WTC11 (cell line): ENCODE data around the gene ENO1. TPM values are rescaled to one million over a fixed set of nuclear protein-coding genes. Genes with fewer than 3 reads are reported as not detected.

Experiments
- ATAC-seq: fragments of 200-7000 bp; cut with Tn5 transposase; 2 replicates; pipeline ENCODE4 v1.10.0; 2021; ENCODE audit warnings: mild to moderate bottlenecking, moderate library complexity
- CTCF ChIA-PET: fragments of 300-600 bp; sonication (Branson Sonifier 250); formaldehyde crosslinking; loops from one replicate; lab custom pipeline; 2021; ENCODE audit warnings: antibody characterized with exemption; lab: Charles Lee
- POLR2A ChIA-PET: fragments of 350-600 bp; sonication (Branson Sonifier 250); formaldehyde crosslinking; loops from one replicate; lab custom pipeline; 2021; ENCODE audit warnings: antibody characterized with exemption; lab: Charles Lee
- DNase-seq: peaks from one replicate; pipeline ENCODE4 v3.0.0; 2021; ENCODE audit warnings: low spot score
- H3K27ac Mint-ChIP-seq: 2 replicates; pipeline ENCODE4 v1.8.0; 2021; ENCODE audit warnings: mixed read lengths
- H3K27me3 Mint-ChIP-seq: 2 replicates; pipeline ENCODE4 v1.8.0; 2021; ENCODE audit warnings: low read depth, mild to moderate bottlenecking, moderate library complexity, mixed read lengths
- H3K36me3 Mint-ChIP-seq: 2 replicates; pipeline ENCODE4 v1.8.0; 2021; ENCODE audit warnings: mixed read lengths
- H3K4me1 Mint-ChIP-seq: 2 replicates; pipeline ENCODE4 v1.8.0; 2022; ENCODE audit warnings: mixed read lengths
- H3K4me3 Mint-ChIP-seq: 2 replicates; pipeline ENCODE4 v1.8.0; 2021; ENCODE audit warnings: mild to moderate bottlenecking, moderate library complexity, mixed read lengths
- H3K9me3 Mint-ChIP-seq: 2 replicates; pipeline ENCODE4 v1.8.0; 2021; ENCODE audit warnings: mixed read lengths
- ESRRA ChIP-seq: sonication (generic); formaldehyde crosslinking; IDR thresholded peaks from 2 replicates; pipeline ENCODE4 v1.8.1; 2022; ENCODE audit warnings: mild to moderate bottlenecking, missing genetic modification reagents, borderline replicate concordance
- FOXK1 ChIP-seq: sonication (generic); formaldehyde crosslinking; IDR thresholded peaks from 2 replicates; pipeline ENCODE4 v1.8.0; 2022; ENCODE audit warnings: mild to moderate bottlenecking, moderate library complexity, missing genetic modification reagents
- HMGA2 ChIP-seq: fragments of 250-450 bp; sonication (Bioruptor Pico); IDR thresholded peaks from 2 replicates; pipeline ENCODE4 v1.4.0; 2021; ENCODE audit warnings: mild to moderate bottlenecking, moderate library complexity
- KAT7 ChIP-seq: sonication (generic); formaldehyde crosslinking; IDR thresholded peaks from 2 replicates; pipeline ENCODE4 v1.8.1; 2023; ENCODE audit warnings: missing genetic modification reagents, mild to moderate bottlenecking, borderline replicate concordance
- MYBL2 ChIP-seq: sonication (generic); formaldehyde crosslinking; IDR thresholded peaks from 2 replicates; pipeline ENCODE4 v1.8.1; 2023; ENCODE audit warnings: mild to moderate bottlenecking, moderate library complexity, missing genetic modification reagents
- NFE2L1 ChIP-seq: sonication (generic); formaldehyde crosslinking; IDR thresholded peaks from 2 replicates; pipeline ENCODE4 v1.8.1; 2023; ENCODE audit warnings: missing genetic modification reagents
- NFYB ChIP-seq: sonication (generic); formaldehyde crosslinking; conservative IDR thresholded peaks from 2 replicates; pipeline ENCODE4 v1.8.0; 2022; ENCODE audit warnings: low read depth, missing genetic modification reagents
- NR3C1 ChIP-seq: sonication (generic); formaldehyde crosslinking; conservative IDR thresholded peaks from 2 replicates; pipeline ENCODE4 v1.8.1; 2023; ENCODE audit warnings: low read depth, mild to moderate bottlenecking, missing genetic modification reagents
- PREB ChIP-seq: sonication (generic); formaldehyde crosslinking; IDR thresholded peaks from 2 replicates; pipeline ENCODE4 v1.8.1; 2022; ENCODE audit warnings: mild to moderate bottlenecking, missing genetic modification reagents, moderate library complexity, borderline replicate concordance
- PRRX2 ChIP-seq: fragments of 250-450 bp; sonication (Bioruptor Pico); IDR thresholded peaks from 2 replicates; pipeline ENCODE4 v1.8.0; 2021; ENCODE audit warnings: mild to moderate bottlenecking
- TCF7 ChIP-seq: sonication (generic); formaldehyde crosslinking; IDR thresholded peaks from 2 replicates; pipeline ENCODE4 v1.8.0; 2022; ENCODE audit warnings: mild to moderate bottlenecking, low read depth, missing genetic modification reagents, moderate library complexity
- TEAD1 ChIP-seq: sonication (generic); formaldehyde crosslinking; IDR thresholded peaks from 2 replicates; pipeline ENCODE4 v1.8.0; 2022; ENCODE audit warnings: mild to moderate bottlenecking, missing genetic modification reagents
- TP53 ChIP-seq: sonication (generic); formaldehyde crosslinking; IDR thresholded peaks from 2 replicates; pipeline ENCODE4 v1.8.1; 2023; ENCODE audit warnings: mild to moderate bottlenecking, missing genetic modification reagents
- ZMAT4 ChIP-seq: fragments of 250-450 bp; sonication (Bioruptor Pico); IDR thresholded peaks from 2 replicates; pipeline ENCODE4 v1.9.0; 2021; ENCODE audit warnings: mild to moderate bottlenecking
- ZNF138 ChIP-seq: sonication (generic); formaldehyde crosslinking; conservative IDR thresholded peaks from 2 replicates; pipeline ENCODE4 v1.8.1; 2022; ENCODE audit warnings: mild to moderate bottlenecking, moderate library complexity, missing genetic modification reagents
- ZNF416 ChIP-seq: fragments of 250-450 bp; sonication (Bioruptor Pico); IDR thresholded peaks from 2 replicates; pipeline ENCODE4 v1.9.0; 2021; ENCODE audit warnings: mild to moderate bottlenecking, inconsistent platforms
- ZNF512 ChIP-seq: sonication (generic); formaldehyde crosslinking; IDR thresholded peaks from 2 replicates; pipeline ENCODE4 v1.8.1; 2022; ENCODE audit warnings: missing genetic modification reagents, borderline replicate concordance
- total RNA-seq: library from RNA; stranded (reverse); gene quantifications from 3 replicates; pipeline ENCODE4 v1.2.3, GENCODE V29; 2021
- TF ChIP-seq, protein P1 (sequence below): sonication (generic); formaldehyde crosslinking; IDR thresholded peaks from 2 replicates; pipeline ENCODE4 v1.8.1; 2023; ENCODE audit warnings: mild to moderate bottlenecking, missing genetic modification reagents, moderate library complexity
- TF ChIP-seq, protein P2 (sequence below): fragments of 250-450 bp; sonication (Bioruptor Pico); conservative IDR thresholded peaks from 2 replicates; pipeline ENCODE4 v1.9.0; 2021; ENCODE audit warnings: mild to moderate bottlenecking

The ENO1 gene
- total RNA-seq, 1 experiment from 2014 or later, result 1,978 TPM

DNA sequence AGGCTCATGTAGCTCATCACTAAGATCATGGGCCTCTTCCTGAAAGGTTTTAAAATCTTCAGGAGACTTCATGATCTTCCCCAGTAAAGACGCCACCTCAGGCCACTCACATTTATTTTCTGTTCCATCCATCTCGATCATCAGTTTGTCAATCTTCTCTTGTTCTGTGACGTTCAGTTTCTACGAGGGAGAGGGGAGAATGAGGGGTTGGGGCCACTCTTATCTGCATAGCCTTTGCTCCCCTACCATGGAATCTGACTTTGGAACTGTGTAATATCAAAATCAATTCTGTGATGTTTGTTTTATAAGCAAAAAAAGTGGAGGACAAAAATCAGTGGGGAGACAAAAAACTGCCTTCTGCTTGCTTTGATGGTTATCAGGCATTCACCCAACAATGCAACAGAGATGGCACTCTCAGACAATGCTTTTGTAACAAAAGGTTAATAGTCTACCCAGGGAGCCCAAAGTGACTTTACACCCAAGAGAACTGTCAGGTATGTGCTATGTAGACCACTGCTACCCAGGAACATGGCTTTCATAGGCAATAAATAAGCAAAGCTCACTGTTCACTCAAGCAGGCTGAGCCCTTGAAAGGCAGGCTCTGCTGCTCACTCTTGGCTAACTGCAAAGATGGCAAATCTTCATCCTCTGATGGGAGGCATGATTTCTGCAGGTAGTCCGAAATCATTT, 10.5 kb downstream of the ENO1 start:
- Mint-ChIP-seq H3K4me3 (no peak overlapping the region), H3K27me3 (no peaks in the 10 kb centered on the region), H3K36me3 (peaks cover 95% of the 10 kb centered on the region), H3K9me3 (no peaks in the 10 kb centered on the region), H3K27ac (peak overlapping the region; percentile 79), H3K4me1 (peaks cover 65% of the 10 kb centered on the region)
- ATAC-seq (no peak), DNase-seq (no peak)
- ChIA-PET POLR2A (no interaction called here), CTCF (interaction anchor here (1.8 to 2.9 kb wide), 2 partner anchors 137 kb away, joined by 6 to 9 read pairs; no protein-coding TSS in a partner anchor)
- TF ChIP-seq PRRX2 (CRISPR knock-in tag) (peak; percentile 10; the same call in 1 of the 2 replicates), ZNF138 (no peak), NFE2L1 (CRISPR knock-in tag) (no peak)
- TF ChIP-seq, protein P1, sequence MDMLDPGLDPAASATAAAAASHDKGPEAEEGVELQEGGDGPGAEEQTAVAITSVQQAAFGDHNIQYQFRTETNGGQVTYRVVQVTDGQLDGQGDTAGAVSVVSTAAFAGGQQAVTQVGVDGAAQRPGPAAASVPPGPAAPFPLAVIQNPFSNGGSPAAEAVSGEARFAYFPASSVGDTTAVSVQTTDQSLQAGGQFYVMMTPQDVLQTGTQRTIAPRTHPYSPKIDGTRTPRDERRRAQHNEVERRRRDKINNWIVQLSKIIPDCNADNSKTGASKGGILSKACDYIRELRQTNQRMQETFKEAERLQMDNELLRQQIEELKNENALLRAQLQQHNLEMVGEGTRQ (CRISPR knock-in tag), result no peak

GRCh38 chr1:8866792-8867415, 11.6 kb downstream of the ENO1 start:
- Mint-ChIP-seq H3K4me1 (peaks cover 58% of the 10 kb centered on the region), H3K36me3 (peaks cover 95% of the 10 kb centered on the region), H3K9me3 (no peaks in the 10 kb centered on the region), H3K4me3 (no peak overlapping the region), H3K27ac (peak overlapping the region; percentile 83), H3K27me3 (no peaks in the 10 kb centered on the region)
- TF ChIP-seq TEAD1 (CRISPR knock-in tag), result no peak
- no peak for TF ChIP-seq TP53 (CRISPR knock-in tag)
- ATAC-seq, result no peak
- no peak for DNase-seq
- POLR2A ChIA-PET, result interaction anchor here (0.5 to 1.4 kb wide), 2 partner anchors 12 to 598 kb away, joined by 6 to 7 read pairs; partner anchors contain the start of gene ENO1
- CTCF ChIA-PET, result interaction anchor here (2.9 to 6.2 kb wide), 2 partner anchors 18 to 138 kb away, joined by 9 to 63 read pairs; no protein-coding TSS in a partner anchor

DNA sequence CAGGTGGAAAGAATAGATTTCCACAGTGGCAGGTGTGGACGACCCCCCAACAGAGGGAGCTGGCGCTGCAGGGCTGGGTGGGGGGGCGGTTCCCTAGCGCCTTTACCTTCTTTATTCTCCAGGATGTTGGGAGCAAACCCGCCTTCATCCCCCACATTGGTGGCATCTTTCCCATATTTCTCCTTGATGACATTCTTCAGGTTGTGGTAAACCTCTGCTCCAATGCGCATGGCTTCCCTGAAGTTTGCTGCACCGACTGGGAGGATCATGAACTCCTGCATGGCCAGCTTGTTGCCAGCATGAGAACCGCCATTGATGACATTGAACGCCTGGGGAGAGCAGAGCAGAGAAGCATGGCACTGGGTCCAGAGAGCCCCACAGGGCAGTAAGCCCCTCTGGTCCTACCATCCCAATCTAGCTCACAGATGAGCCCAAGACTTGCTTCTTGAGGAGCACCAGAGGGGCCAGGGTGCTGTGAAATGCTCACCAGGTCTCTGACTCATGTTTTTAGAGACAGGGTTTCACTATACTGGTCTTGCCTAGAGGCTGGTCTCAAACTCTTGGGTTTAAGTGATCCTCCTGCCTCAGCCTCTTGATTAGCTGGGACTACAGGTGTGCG, 12.2 kb downstream of the ENO1 start:
- H3K4me1 Mint-ChIP-seq, result peaks cover 52% of the 10 kb centered on the region
- H3K9me3 Mint-ChIP-seq, result no peaks in the 10 kb centered on the region
- H3K27me3 Mint-ChIP-seq, result no peaks in the 10 kb centered on the region
- H3K4me3 Mint-ChIP-seq, result no peak overlapping the region
- CTCF ChIA-PET, result interaction anchor here (0.7 to 6.2 kb wide), 3 partner anchors 17 to 139 kb away, joined by 3 to 63 read pairs (median 9); no protein-coding TSS in a partner anchor
- POLR2A ChIA-PET, result interaction anchor here (0.5 to 1.4 kb wide), 5 partner anchors 12 to 876 kb away, joined by 3 to 7 read pairs (median 3); partner anchors contain the start of gene ENO1
- H3K36me3 Mint-ChIP-seq, result peaks cover 95% of the 10 kb centered on the region
- DNase-seq (no peak), ATAC-seq (no peak)
- no peak for TF ChIP-seq ZMAT4 (CRISPR knock-in tag)
- no peak for TF ChIP-seq ESRRA (CRISPR knock-in tag)
- no peak for TF ChIP-seq TCF7 (CRISPR knock-in tag)
- TF ChIP-seq, all 79 proteins: peak for 0
- peak overlapping the region; percentile 83 for H3K27ac Mint-ChIP-seq

GRCh38 chr1:8864713-8865344, 13.7 kb downstream of the ENO1 start:
- H3K27ac Mint-ChIP-seq, result 0 out of 2 replicates have a peak overlapping the region, but pooled peaks have one; percentile 45
- no peaks in the 10 kb centered on the region for H3K9me3 Mint-ChIP-seq
- POLR2A ChIA-PET, result no interaction called here
- no peak for DNase-seq
- no peak overlapping the region for H3K4me3 Mint-ChIP-seq
- no peaks in the 10 kb centered on the region for H3K27me3 Mint-ChIP-seq
- H3K4me1 Mint-ChIP-seq, result peaks cover 46% of the 10 kb centered on the region
- ATAC-seq, result no peak
- CTCF ChIA-PET, result interaction anchor here (0.8 to 8.1 kb wide), 4 partner anchors 13 to 140 kb away, joined by 3 to 69 read pairs (median 36); partner anchors contain the start of gene ENO1
- peaks cover 94% of the 10 kb centered on the region for H3K36me3 Mint-ChIP-seq
- TF ChIP-seq ZNF512 (CRISPR knock-in tag), result no peak
- TF ChIP-seq, protein P2, sequence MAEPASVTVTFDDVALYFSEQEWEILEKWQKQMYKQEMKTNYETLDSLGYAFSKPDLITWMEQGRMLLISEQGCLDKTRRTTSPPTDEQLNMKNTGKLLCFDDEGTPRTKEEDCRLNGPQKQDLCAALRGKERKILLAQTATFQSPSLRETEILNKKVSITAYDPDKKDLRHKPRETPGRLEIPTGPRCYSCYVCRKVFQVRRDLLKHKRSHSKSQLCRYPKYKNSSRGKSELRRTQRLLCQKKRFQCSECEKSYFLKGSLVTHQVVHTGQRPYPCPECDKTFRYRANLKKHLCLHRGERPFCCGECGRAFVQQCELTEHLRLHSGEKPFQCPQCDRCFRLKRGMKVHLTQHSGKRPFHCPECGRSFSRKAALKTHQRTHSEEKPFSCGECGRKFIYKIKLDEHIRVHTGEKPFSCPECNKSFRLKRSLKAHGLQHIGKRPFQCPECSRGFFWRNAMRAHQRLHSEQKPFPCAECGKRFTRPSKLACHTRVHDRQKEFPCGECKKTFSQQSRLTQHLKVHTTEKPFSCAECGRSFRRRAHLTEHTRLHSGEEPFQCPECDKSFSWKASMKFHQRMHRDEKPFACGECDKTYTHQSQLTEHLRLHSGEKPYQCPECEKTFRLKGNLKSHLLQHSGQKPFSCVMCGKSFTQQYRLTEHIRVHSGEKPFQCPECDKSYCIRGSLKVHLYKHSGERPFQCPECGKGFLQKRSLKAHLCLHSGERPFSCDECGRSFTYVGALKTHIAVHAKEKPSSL (CRISPR knock-in tag), result no peak
- TF ChIP-seq FOXK1, result no peak
- no peak for TF ChIP-seq MYBL2 (CRISPR knock-in tag)
- TF ChIP-seq TEAD1 (CRISPR knock-in tag), result no peak
- no peak for TF ChIP-seq KAT7 (CRISPR knock-in tag)
- TF ChIP-seq NFYB (CRISPR knock-in tag), result no peak
- no peak for TF ChIP-seq PREB (CRISPR knock-in tag)
- TF ChIP-seq HMGA2 (CRISPR knock-in tag), result no peak
- TF ChIP-seq NR3C1 (CRISPR knock-in tag), result no peak
- TF ChIP-seq ZNF416 (CRISPR knock-in tag), result no peak
